NCI-H2196 (cell line): ENCODE data around the gene ZBTB18.

ENCODE experiments used
- DNase-seq: peaks from one replicate; lab custom pipeline; 2025; ENCODE audit not compliant: unreplicated experiment; lab: John Stamatoyannopoulos, UW

The ZBTB18 gene

GRCh38 chr1:244087611-244088010, 36.5 kb downstream of the ZBTB18 start:
- no peak for DNase-seq

DNA sequence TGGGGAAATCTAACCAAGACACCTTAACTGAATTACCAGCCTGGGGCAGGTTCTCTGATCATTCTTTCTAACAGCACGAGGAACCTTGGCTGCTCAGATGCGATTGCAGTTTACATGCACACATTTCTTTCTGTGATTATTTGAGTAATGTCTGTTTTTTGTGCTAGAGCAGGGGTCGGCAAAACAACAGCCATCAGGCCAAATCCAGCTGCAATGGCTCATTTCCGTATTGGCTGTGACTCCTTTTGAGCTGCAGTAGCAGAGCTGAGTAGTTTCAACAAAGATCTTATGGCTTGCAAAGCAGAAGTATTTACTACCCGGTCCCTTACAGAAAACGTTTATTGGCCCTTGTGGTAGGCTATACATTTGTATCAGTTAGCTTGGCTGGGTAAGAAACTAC, 37.1 kb downstream of the ZBTB18 start:
- no peak for DNase-seq

- no peak for DNase-seq
These were observed 38.5 kb downstream of the ZBTB18 start for GRCh38 chr1:244089561-244089960.

GRCh38 chr1:244090645-244091044, 39.6 kb downstream of the ZBTB18 start:
- no peak for DNase-seq

- no peak for DNase-seq
These were observed 41.3 kb downstream of the ZBTB18 start for GRCh38 chr1:244092293-244092963.

GRCh38 chr1:244092964-244093638, 42.0 kb downstream of the ZBTB18 start:
- DNase-seq, result no peak

GRCh38 chr1:244094880-244095528, 43.9 kb downstream of the ZBTB18 start:
- no peak for DNase-seq

- no peak for DNase-seq
These were observed 44.4 kb downstream of the ZBTB18 start for GRCh38 chr1:244095529-244095911.

- no peak for DNase-seq
These were observed 45.1 kb downstream of the ZBTB18 start for GRCh38 chr1:244096066-244096610.

GRCh38 chr1:244096691-244097090, 45.6 kb downstream of the ZBTB18 start:
- DNase-seq, result no peak

GRCh38 chr1:244097523-244098405, 46.7 kb downstream of the ZBTB18 start:
- no peak for DNase-seq

DNA sequence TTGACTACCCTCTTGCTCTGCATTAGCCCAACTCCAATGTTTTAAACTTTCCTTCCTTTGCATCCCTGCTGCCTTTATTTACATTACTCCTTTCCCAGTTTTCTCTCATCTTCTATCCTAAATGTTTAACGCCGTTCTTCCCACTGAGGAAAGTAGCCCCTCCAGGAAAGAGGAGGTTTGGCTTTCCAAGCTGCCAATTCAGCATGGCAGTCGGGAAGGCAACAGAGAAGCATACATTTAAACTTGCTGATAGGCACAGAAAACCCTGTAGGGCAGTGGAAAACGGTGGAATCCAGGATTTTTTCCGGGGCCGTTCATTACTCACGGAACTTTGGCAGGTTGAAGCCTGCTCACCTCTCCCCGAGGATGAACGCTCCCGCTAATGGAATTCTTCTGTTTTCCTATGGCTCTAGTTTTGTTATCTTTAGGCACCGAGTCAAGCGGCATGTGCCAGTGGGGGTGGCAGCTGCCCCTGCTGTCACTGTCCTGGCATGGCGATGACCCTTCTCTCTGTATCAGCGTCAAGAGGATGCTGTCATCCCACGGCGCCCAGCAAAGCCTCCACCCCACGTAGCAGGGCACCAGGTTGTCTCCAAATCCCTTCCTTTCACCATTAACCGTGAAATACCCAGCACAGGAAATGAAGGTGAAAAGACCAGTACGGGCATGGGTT, 48.3 kb downstream of the ZBTB18 start:
- no peak for DNase-seq

DNA sequence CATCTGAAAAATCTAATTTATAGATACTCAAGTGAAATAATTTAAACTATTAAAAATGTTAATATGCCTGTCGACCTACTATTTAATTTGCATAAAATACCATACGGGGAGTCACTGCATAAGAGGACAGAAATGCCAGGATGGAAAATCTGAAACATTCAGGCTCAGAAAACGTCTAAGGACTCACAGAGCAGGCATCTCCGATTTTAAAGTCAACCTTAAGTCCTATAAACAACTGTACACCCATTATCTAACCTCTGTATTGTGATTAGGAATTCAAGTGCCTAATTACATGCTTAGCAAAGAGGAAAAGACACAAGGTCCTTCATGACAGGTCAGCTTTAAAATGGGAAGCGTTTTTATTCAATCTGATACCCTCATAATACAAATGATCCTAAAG, 49.2 kb downstream of the ZBTB18 start:
- DNase-seq, result no peak

- no peak for DNase-seq
These were observed 49.8 kb downstream of the ZBTB18 start for GRCh38 chr1:244100704-244101453.

- DNase-seq, result no peak
These were observed 51.0 kb downstream of the ZBTB18 start for GRCh38 chr1:244102046-244102445.

GRCh38 chr1:244102468-244102867, 51.4 kb downstream of the ZBTB18 start:
- DNase-seq, result no peak

DNA sequence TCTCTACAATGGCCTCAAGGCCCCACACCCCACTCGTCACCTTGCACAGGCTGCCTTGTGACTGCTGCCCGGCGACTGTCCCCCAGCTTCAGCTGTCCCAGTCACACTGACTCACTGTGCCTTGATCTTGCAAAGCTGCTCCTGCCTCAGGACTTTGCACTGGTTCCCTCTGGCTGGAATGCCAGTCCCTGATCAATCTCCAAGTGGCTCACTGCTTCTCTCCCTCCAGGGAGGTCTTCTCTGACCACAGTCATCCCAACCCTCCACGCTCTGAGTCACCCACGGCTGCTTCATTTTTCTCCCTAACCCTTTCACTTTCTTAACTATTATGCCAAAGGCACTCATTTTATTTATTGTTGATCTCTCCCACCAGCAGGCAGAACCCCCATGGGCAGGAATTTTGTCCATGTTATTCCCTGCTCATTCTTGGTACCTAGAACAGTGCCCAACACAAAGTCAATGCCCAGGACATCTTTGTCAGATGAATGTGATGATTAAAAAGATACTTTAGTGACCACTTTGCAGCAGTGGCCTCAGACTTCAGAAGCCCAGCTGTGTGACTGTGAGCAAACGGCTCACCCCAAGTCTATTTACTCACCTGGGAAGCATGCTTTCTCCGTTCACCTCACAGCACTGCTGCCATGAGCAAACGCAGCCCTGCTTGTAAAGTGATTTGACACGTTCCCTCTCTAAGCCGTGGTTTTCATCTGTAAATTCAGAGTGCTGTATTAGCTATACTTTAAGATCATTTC, 53.4 kb downstream of the ZBTB18 start:
- no peak for DNase-seq

GRCh38 chr1:244106176-244106575, 55.1 kb downstream of the ZBTB18 start:
- no peak for DNase-seq
